GM12878 (cell line): ENCODE results near the gene RBMS3. TPM values are rescaled to one million over a fixed set of nuclear protein-coding genes. Genes with fewer than 3 reads are reported as not detected.

Experiments
- ATAC-seq: fragments of 200-7000 bp; cut with Tn5 transposase; 3 replicates; pipeline ENCODE4 v1.9.1; 2020; ENCODE audit warnings: mild to moderate bottlenecking, moderate library complexity
- BruUV-seq: library from RNA; stranded (reverse); fragments of 400-500 nt; replicated peaks from 2 replicates; lab custom pipeline; 2021; lab: Mats Ljungman, UMichigan
- CTCF ChIA-PET: fragments of 300-600 bp; sonication (Branson Sonifier 250); formaldehyde crosslinking; extraction: SDS; loops from one replicate; lab custom pipeline; 2021; ENCODE audit warnings: inconsistent platforms; lab: Yijun Ruan, JAX
- POLR2A ChIA-PET: fragments of 350-600 bp; formaldehyde crosslinking; extraction: SDS; loops from one replicate; lab custom pipeline; 2021; ENCODE audit warnings: inconsistent platforms; lab: Charles Lee
- RAD21 ChIA-PET: fragments of 300-600 bp; sonication (Branson Sonifier 250); formaldehyde crosslinking; loops from one replicate; lab custom pipeline; 2023; ENCODE audit warnings: antibody characterized with exemption; ENCODE audit not compliant: unreplicated experiment; lab: Charles Lee
- SMC1A ChIA-PET: fragments of 300-600 bp; sonication (Branson Sonifier 250); formaldehyde crosslinking; loops from one replicate; lab custom pipeline; 2023; ENCODE audit not compliant: unreplicated experiment, uncharacterized antibody; lab: Charles Lee
- DNase-seq: peaks from one replicate; pipeline ENCODE4 v3.0.0-alpha.2; 2011; ENCODE audit warnings: low read depth, low spot score
- FAIRE-seq: peaks from 3 replicates; lab custom pipeline; 2011; peaks lifted over from hg19 to GRCh38; lab: Jason Lieb, UNC
- H2AFZ ChIP-seq: 2 replicates; pipeline ENCODE4 v1.6.0; 2011; ENCODE audit warnings: low read depth, low read length, control low read depth; ENCODE audit not compliant: control insufficient read depth
- H3K27ac ChIP-seq: 2 replicates; pipeline ENCODE4 v1.5.1; 2011; ENCODE audit warnings: control low read depth; ENCODE audit not compliant: control insufficient read depth, insufficient read depth
- H3K27me3 ChIP-seq, 2 experiments: replicated peaks in 1 of 2; 2 replicates each; pipeline versions ENCODE4 v1.6.0 to v1.6.1; 2011; ENCODE audit warnings: low read length in 1 of 2; ENCODE audit not compliant: control insufficient read depth in 2 of 2, insufficient read depth in 2 of 2
- H3K36me3 ChIP-seq, 2 experiments: 2 replicates each; pipeline ENCODE4 v1.5.1; 2011; ENCODE audit warnings: low read length in 1 of 2; ENCODE audit not compliant: control insufficient read depth in 2 of 2, insufficient read depth in 2 of 2
- H3K4me1 ChIP-seq: 2 replicates; pipeline ENCODE4 v1.6.1; 2011; ENCODE audit warnings: mild to moderate bottlenecking, low read length, moderate library complexity, mixed read lengths; ENCODE audit not compliant: control insufficient read depth, insufficient read depth
- H3K4me2 ChIP-seq: 2 replicates; pipeline ENCODE4 v1.6.0; 2011; ENCODE audit warnings: control low read depth; ENCODE audit not compliant: control insufficient read depth, insufficient read depth
- H3K4me3 ChIP-seq: fragments of 200-600 bp; sonication (generic); 2 replicates; pipeline ENCODE4 v1.5.1; 2016
- H3K79me2 ChIP-seq: 2 replicates; pipeline ENCODE4 v1.6.0; 2011; ENCODE audit warnings: low read length; ENCODE audit not compliant: control insufficient read depth, insufficient read depth
- H3K9ac ChIP-seq: 2 replicates; pipeline ENCODE4 v1.8.0; 2011; ENCODE audit warnings: low read length, control low read depth, mixed read lengths; ENCODE audit not compliant: control insufficient read depth, insufficient read depth
- H3K9me3 ChIP-seq: replicated peaks from 3 replicates; pipeline ENCODE4 v1.5.1; 2011; ENCODE audit warnings: mild to moderate bottlenecking, low read length; ENCODE audit not compliant: control insufficient read depth, insufficient read depth
- H4K20me1 ChIP-seq: 2 replicates; pipeline ENCODE4 v1.6.0; 2011; ENCODE audit not compliant: control insufficient read depth, insufficient read depth
- IKZF1 ChIP-seq: fragments of 450-650 bp; conservative IDR thresholded peaks from 2 replicates; pipeline ENCODE4 v1.6.1; 2017; ENCODE audit warnings: antibody characterized with exemption, mild to moderate bottlenecking
- NFYA ChIP-seq: IDR thresholded peaks from 2 replicates; pipeline ENCODE4 v1.6.1; 2011; ENCODE audit warnings: low read depth, mild to moderate bottlenecking, low read length, improper control_type of control experiment, borderline replicate concordance
- PAX5 ChIP-seq: IDR thresholded peaks from 2 replicates; pipeline ENCODE4 v1.6.1; 2011; ENCODE audit warnings: low read depth, low read length, borderline replicate concordance
- RELA ChIP-seq: fragments of 450-650 bp; IDR thresholded peaks from 2 replicates; pipeline ENCODE4 v1.8.0; 2014; ENCODE audit warnings: borderline replicate concordance; ENCODE audit not compliant: partially characterized antibody
- SMARCA5 ChIP-seq: fragments of 450-650 bp; IDR thresholded peaks from 2 replicates; pipeline ENCODE4 v1.6.1; 2017; ENCODE audit warnings: mild to moderate bottlenecking
- WGBS: methylation state at CpG from one replicate; pipeline ENCODE4 v1.1.6; 2016; ENCODE audit warnings: low lambda C conversion rate; ENCODE audit not compliant: insufficient replicate concordance, insufficient coverage; ENCODE audit errors: missing lambda C conversion rate; 5-methylcytosine and 5-hydroxymethylcytosine counted together
- in situ Hi-C: fragments of 300-500 bp; cut with MboI; formaldehyde crosslinking; loops from 9 replicates; pipeline ENCODE4 v1.14.3; 2018; ENCODE audit warnings: mixed read lengths
- intact Hi-C: fragments of 100-400 bp; cut with micrococcal nuclease; formaldehyde crosslinking; loops from one replicate; pipeline ENCODE4 v1.14.2; 2022; ENCODE audit not compliant: unreplicated experiment
- polyA plus RNA-seq, 11 experiments: library from polyadenylated mRNA; depleted of rRNA in 4 of 11; unstranded in 6 of 11; stranded (reverse) in 5 of 11; fragments of >200 nt; fragmentation: Nextera tagmentation in 4 of 11; fragmentation: Illumina TruSeq in 1 of 11; extraction: Ambion mirVana in 4 of 11; extraction: Trizol in 1 of 11; gene quantifications; 1 replicate in 1 of 11; 2 replicates in 10 of 11; pipeline versions ENCODE4 v1.2.1 to v1.2.3, GENCODE V29; 2011 to 2016; ENCODE audit warnings: inconsistent platforms in 2 of 11, missing spikeins in 2 of 11, low read depth in 1 of 11
- total RNA-seq, 4 experiments: library from RNA; depleted of rRNA in 3 of 4; stranded (reverse); fragments of >200 nt in 3 of 4; fragmentation: Illumina TruSeq in 1 of 4; extraction: Trizol in 1 of 4; gene quantifications; 2 replicates each; pipeline versions ENCODE4 v1.2.1 to v1.2.3, GENCODE V29; 2013 to 2021
- TF ChIP-seq, protein P1 (sequence below): fragments of 450-650 bp; IDR thresholded peaks from 2 replicates; pipeline ENCODE4 v1.6.1; 2017; ENCODE audit warnings: mild to moderate bottlenecking, moderate library complexity

Gene RBMS3
- total and polyA plus RNA-seq, 10 of the 15 experiments (the other 5 are each of a cell fraction or from before 2014, with no cell fraction given), result 0.79 to 4.7 (median 3.1) TPM

DNA sequence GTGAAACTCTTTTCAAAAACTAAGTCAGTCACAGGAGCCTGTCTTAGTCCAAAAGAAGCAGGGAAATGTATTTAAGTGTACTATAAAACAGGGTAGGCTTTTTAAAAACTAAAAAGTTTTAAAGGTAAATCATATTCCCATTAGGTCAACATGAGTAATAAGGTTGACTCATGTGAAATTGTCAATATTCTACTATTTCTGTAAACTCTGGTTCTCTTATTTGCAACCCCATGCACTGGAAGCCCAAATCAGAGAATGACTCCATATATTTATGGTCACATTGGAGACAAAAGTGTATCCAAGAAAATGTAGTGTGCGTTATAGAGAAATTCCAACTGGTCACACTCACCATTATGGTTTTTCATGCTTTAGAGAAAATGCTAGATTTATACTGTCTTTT lies 725.2 kb downstream of the RBMS3 start:
- no peaks in the 10 kb centered on the region for H4K20me1 ChIP-seq
- no peak for TF ChIP-seq NFYA
- no peak for TF ChIP-seq RELA
- TF ChIP-seq, protein P1, sequence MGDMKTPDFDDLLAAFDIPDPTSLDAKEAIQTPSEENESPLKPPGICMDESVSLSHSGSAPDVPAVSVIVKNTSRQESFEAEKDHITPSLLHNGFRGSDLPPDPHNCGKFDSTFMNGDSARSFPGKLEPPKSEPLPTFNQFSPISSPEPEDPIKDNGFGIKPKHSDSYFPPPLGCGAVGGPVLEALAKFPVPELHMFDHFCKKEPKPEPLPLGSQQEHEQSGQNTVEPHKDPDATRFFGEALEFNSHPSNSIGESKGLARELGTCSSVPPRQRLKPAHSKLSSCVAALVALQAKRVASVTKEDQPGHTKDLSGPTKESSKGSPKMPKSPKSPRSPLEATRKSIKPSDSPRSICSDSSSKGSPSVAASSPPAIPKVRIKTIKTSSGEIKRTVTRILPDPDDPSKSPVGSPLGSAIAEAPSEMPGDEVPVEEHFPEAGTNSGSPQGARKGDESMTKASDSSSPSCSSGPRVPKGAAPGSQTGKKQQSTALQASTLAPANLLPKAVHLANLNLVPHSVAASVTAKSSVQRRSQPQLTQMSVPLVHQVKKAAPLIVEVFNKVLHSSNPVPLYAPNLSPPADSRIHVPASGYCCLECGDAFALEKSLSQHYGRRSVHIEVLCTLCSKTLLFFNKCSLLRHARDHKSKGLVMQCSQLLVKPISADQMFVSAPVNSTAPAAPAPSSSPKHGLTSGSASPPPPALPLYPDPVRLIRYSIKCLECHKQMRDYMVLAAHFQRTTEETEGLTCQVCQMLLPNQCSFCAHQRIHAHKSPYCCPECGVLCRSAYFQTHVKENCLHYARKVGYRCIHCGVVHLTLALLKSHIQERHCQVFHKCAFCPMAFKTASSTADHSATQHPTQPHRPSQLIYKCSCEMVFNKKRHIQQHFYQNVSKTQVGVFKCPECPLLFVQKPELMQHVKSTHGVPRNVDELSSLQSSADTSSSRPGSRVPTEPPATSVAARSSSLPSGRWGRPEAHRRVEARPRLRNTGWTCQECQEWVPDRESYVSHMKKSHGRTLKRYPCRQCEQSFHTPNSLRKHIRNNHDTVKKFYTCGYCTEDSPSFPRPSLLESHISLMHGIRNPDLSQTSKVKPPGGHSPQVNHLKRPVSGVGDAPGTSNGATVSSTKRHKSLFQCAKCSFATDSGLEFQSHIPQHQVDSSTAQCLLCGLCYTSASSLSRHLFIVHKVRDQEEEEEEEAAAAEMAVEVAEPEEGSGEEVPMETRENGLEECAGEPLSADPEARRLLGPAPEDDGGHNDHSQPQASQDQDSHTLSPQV, result no peak
- no peak for TF ChIP-seq SMARCA5
- TF ChIP-seq IKZF1, result no peak
- TF ChIP-seq PAX5, result no peak
- H3K36me3 ChIP-seq, result no peaks in the 10 kb centered on the region
- ChIA-PET CTCF (no interaction called here), RAD21 (no interaction called here), SMC1A (no interaction called here), POLR2A (no interaction called here)
- ATAC-seq (no peak), DNase-seq (no peak), FAIRE-seq (no peak)
- no peak overlapping the region for H3K4me3 ChIP-seq
- H3K4me1 ChIP-seq, result no peaks in the 10 kb centered on the region
- H3K9me3 ChIP-seq, result no peaks in the 10 kb centered on the region
- no peak overlapping the region for H3K27ac ChIP-seq
- no peak overlapping the region for H2AFZ ChIP-seq
- H3K27me3 ChIP-seq, result no peaks in the 10 kb centered on the region
- in situ Hi-C loops (no loop called here), intact Hi-C loops (no loop called here)
- WGBS, result 50% methylated on average over 1 of the region's 1 CpG
- no peak overlapping the region for H3K4me2 ChIP-seq
- no peaks in the 10 kb centered on the region for H3K79me2 ChIP-seq
- no peak overlapping the region for H3K9ac ChIP-seq
- no TSS peak for BruUV-seq
